Esophagus squamous epithelium (tissue), 4 donors: ENCODE results near the gene STING1.

Source experiments
- CTCF ChIP-seq, 6 experiments: fragments of 450-650 bp in 4 of 6; fragments of 200-600 bp in 2 of 6; sonication (generic) in 2 of 6; IDR thresholded peaks; one replicate each; pipeline ENCODE4 v1.5.1; 2016 to 2019; ENCODE audit warnings: antibody characterized with exemption in 6 of 6, mild to moderate bottlenecking in 4 of 6, moderate library complexity in 4 of 6
- POLR2A ChIP-seq, 4 donors: fragments of 450-650 bp; IDR thresholded peaks; one replicate each; pipeline ENCODE4 v1.6.1; 2017; ENCODE audit warnings: antibody characterized with exemption in 4 of 4, mild to moderate bottlenecking in 4 of 4, moderate library complexity in 3 of 4

- TF ChIP-seq CTCF (IDR thresholded peaks at IDR 0.05): no peak
- no peak for TF ChIP-seq POLR2A (IDR thresholded peaks at IDR 0.05)
These were observed 49.2 kb upstream of the STING1 start for GRCh38 chr5:139531772-139532169.
